22Rv1 (cell line): ENCODE data around the gene ADAT2.

Experiments
- H3K27ac ChIP-seq: fragments of 450-650 bp; 2 replicates; pipeline ENCODE4 v1.5.1; 2017
- CTCF ChIP-seq: fragments of 450-650 bp; IDR thresholded peaks from 2 replicates; pipeline ENCODE4 v1.5.1; 2017; ENCODE audit warnings: mild to moderate bottlenecking
- ZFX ChIP-seq: fragments of 450-650 bp; IDR thresholded peaks from 2 replicates; pipeline ENCODE4 v1.6.1; 2017; ENCODE audit warnings: antibody characterized with exemption, borderline replicate concordance

The ADAT2 gene

GRCh38 chr6:143375022-143375585 is 75.4 kb downstream of the ADAT2 start:
- H3K27ac ChIP-seq = no peak overlapping the region
- TF ChIP-seq ZFX = no peak
- no peak for TF ChIP-seq CTCF

DNA sequence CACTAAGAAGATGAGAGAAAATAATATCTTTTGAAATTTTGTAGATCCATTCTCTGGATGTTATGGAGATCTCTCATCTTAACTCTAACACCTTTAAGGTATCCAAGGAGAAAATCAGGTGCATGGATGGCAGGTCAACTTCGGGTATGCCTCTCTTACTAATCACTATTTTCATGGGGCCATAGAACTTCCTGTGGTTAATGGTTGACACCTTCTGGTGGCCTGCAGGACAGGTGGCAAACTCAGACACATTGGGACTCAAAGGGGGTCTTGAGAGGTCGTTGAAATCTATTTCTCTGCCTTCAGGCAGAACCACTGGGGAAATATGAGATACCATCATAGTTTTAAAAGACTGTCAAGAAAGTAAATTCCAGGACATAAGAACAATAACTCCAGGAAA is 76.5 kb downstream of the ADAT2 start:
- TF ChIP-seq ZFX = no peak
- TF ChIP-seq CTCF = no peak
- H3K27ac ChIP-seq = no peak overlapping the region
